PC-9 (cell line): ENCODE results near the gene SEMA5A. TPM values are rescaled to one million over a fixed set of nuclear protein-coding genes. Genes with fewer than 3 reads are reported as not detected.

Experiments
- BruUV-seq: library from RNA; stranded (reverse); fragments of 400-500 nt; replicated peaks from 2 replicates; lab custom pipeline; 2021; lab: Mats Ljungman, UMichigan
- CTCF ChIA-PET: fragments of 300-600 bp; sonication (Branson Sonifier 250); formaldehyde crosslinking; loops from one replicate; lab custom pipeline; 2022; ENCODE audit warnings: antibody characterized with exemption; lab: Charles Lee
- POLR2A ChIA-PET: fragments of 300-600 bp; sonication (Branson Sonifier 250); formaldehyde crosslinking; loops from one replicate; lab custom pipeline; 2022; ENCODE audit warnings: antibody characterized with exemption; ENCODE audit not compliant: unreplicated experiment; lab: Charles Lee
- DNase-seq, 2 experiments: peaks; one replicate each; pipeline versions ENCODE4 v3.0.0 to v3.0.0-alpha.2; 2015 to 2022; ENCODE audit warnings: mixed read lengths in 1 of 2
- H2AFZ ChIP-seq: fragments of 200-600 bp; sonication (generic); 2 replicates; pipeline ENCODE4 v1.8.1; 2017; ENCODE audit warnings: antibody characterized with exemption
- H3F3A ChIP-seq: fragments of 200-600 bp; sonication (generic); 2 replicates; pipeline ENCODE4 v1.8.1; 2017; ENCODE audit warnings: antibody characterized with exemption, mild to moderate bottlenecking, low read depth; ENCODE audit not compliant: insufficient read depth
- H3K27ac ChIP-seq: fragments of 200-600 bp; sonication (generic); 2 replicates; pipeline ENCODE4 v1.6.1; 2016; ENCODE audit warnings: mixed run types
- H3K27me3 ChIP-seq: fragments of 200-600 bp; sonication (generic); 2 replicates; pipeline ENCODE4 v1.6.1; 2016; ENCODE audit warnings: low read depth, mixed run types; ENCODE audit not compliant: insufficient read depth
- H3K36me3 ChIP-seq: fragments of 200-600 bp; sonication (generic); 2 replicates; pipeline ENCODE4 v1.6.1; 2016; ENCODE audit warnings: low read depth, mixed run types
- H3K4me1 ChIP-seq: fragments of 200-600 bp; sonication (generic); replicated peaks from 2 replicates; pipeline ENCODE4 v1.6.1; 2016; ENCODE audit warnings: mixed run types; ENCODE audit not compliant: insufficient read depth
- H3K4me2 ChIP-seq: fragments of 200-600 bp; sonication (generic); 2 replicates; pipeline ENCODE4 v1.6.1; 2017; ENCODE audit warnings: mixed run types
- H3K4me3 ChIP-seq: fragments of 200-600 bp; sonication (generic); 2 replicates; pipeline ENCODE4 v1.6.1; 2016; ENCODE audit warnings: mixed run types
- H3K79me2 ChIP-seq: fragments of 200-600 bp; sonication (generic); 2 replicates; pipeline ENCODE4 v1.6.1; 2017; ENCODE audit warnings: low read depth, mixed run types
- H3K9me2 ChIP-seq: fragments of 200-600 bp; sonication (generic); 2 replicates; pipeline ENCODE4 v1.8.1; 2017; ENCODE audit warnings: mild to moderate bottlenecking; ENCODE audit not compliant: insufficient read depth
- H3K9me3 ChIP-seq: fragments of 200-600 bp; sonication (generic); 2 replicates; pipeline ENCODE4 v1.8.1; 2016; ENCODE audit warnings: low read depth; ENCODE audit not compliant: insufficient read depth
- H4K20me1 ChIP-seq: fragments of 200-600 bp; sonication (generic); 2 replicates; pipeline ENCODE4 v1.8.1; 2017; ENCODE audit not compliant: insufficient read depth
- EZH2 ChIP-seq: fragments of 200-600 bp; sonication (generic); IDR thresholded peaks from 2 replicates; pipeline ENCODE4 v1.8.0; 2017; ENCODE audit warnings: antibody characterized with exemption, low read depth
- intact Hi-C: fragments of 100-400 bp; cut with micrococcal nuclease; formaldehyde crosslinking; loops from one replicate; pipeline ENCODE4 v1.10.0; 2022; ENCODE audit not compliant: unreplicated experiment
- total RNA-seq: library from RNA; stranded (reverse); gene quantifications from 2 replicates; pipeline ENCODE4 v1.2.3, GENCODE V29; 2021
- TF ChIP-seq, protein P1 (sequence below): fragments of 200-600 bp; sonication (generic); conservative IDR thresholded peaks from 2 replicates; pipeline ENCODE4 v1.6.1; 2017; ENCODE audit warnings: mixed run types, antibody characterized with exemption, mild to moderate bottlenecking, moderate library complexity

Gene SEMA5A
- total RNA-seq, 1 experiment from 2014 or later: not detected

GRCh38 chr5:9454012-9454481 is 91.8 kb downstream of the SEMA5A start:
- H3K79me2 ChIP-seq: no peaks in the 10 kb centered on the region
- BruUV-seq: no TSS peak
- no peak overlapping the region for H2AFZ ChIP-seq
- 0 out of 2 replicates have a peak, but pooled peaks cover 8% of the 10 kb centered on the region for H3K4me1 ChIP-seq
- ChIA-PET POLR2A (no interaction called here), CTCF (no interaction called here)
- 0 out of 2 replicates have a peak, but pooled peaks cover 6% of the 10 kb centered on the region for H3K9me3 ChIP-seq
- H3K9me2 ChIP-seq: no peaks in the 10 kb centered on the region
- H3K27ac ChIP-seq: no peak overlapping the region
- no peak for TF ChIP-seq EZH2
- TF ChIP-seq, protein P1, sequence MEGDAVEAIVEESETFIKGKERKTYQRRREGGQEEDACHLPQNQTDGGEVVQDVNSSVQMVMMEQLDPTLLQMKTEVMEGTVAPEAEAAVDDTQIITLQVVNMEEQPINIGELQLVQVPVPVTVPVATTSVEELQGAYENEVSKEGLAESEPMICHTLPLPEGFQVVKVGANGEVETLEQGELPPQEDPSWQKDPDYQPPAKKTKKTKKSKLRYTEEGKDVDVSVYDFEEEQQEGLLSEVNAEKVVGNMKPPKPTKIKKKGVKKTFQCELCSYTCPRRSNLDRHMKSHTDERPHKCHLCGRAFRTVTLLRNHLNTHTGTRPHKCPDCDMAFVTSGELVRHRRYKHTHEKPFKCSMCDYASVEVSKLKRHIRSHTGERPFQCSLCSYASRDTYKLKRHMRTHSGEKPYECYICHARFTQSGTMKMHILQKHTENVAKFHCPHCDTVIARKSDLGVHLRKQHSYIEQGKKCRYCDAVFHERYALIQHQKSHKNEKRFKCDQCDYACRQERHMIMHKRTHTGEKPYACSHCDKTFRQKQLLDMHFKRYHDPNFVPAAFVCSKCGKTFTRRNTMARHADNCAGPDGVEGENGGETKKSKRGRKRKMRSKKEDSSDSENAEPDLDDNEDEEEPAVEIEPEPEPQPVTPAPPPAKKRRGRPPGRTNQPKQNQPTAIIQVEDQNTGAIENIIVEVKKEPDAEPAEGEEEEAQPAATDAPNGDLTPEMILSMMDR: no peak
- no peak for DNase-seq
- H3K36me3 ChIP-seq: no peaks in the 10 kb centered on the region
- no peak overlapping the region for H3K4me3 ChIP-seq
- no peaks in the 10 kb centered on the region for H3F3A ChIP-seq
- no peaks in the 10 kb centered on the region for H3K27me3 ChIP-seq
- no peaks in the 10 kb centered on the region for H4K20me1 ChIP-seq
- no peak overlapping the region for H3K4me2 ChIP-seq
- intact Hi-C loops: no loop called here

- H3K27me3 ChIP-seq: no peaks in the 10 kb centered on the region
- no peak overlapping the region for H3K4me2 ChIP-seq
- no peaks in the 10 kb centered on the region for H3K79me2 ChIP-seq
- no peaks in the 10 kb centered on the region for H3F3A ChIP-seq
- no peaks in the 10 kb centered on the region for H3K36me3 ChIP-seq
- ChIA-PET POLR2A (no interaction called here), CTCF (no interaction called here)
- no peak overlapping the region for H3K27ac ChIP-seq
- no peak overlapping the region for H3K4me3 ChIP-seq
- no peaks in the 10 kb centered on the region for H4K20me1 ChIP-seq
- H3K4me1 ChIP-seq: 0 out of 2 replicates have a peak, but pooled peaks cover 8% of the 10 kb centered on the region
- intact Hi-C loops: no loop called here
- H2AFZ ChIP-seq: no peak overlapping the region
- no peak for DNase-seq
- H3K9me3 ChIP-seq: 0 out of 2 replicates have a peak, but pooled peaks cover 5% of the 10 kb centered on the region
- BruUV-seq: no TSS peak
- no peaks in the 10 kb centered on the region for H3K9me2 ChIP-seq
- TF ChIP-seq, protein P1: no peak
- TF ChIP-seq EZH2: no peak
Observed at GRCh38 chr5:9453480-9454011, 92.3 kb downstream of the SEMA5A start.

GRCh38 chr5:9452181-9452580 is 93.7 kb downstream of the SEMA5A start:
- Histone ChIP-seq H3K4me3 (no peak overlapping the region), H3K27me3 (no peaks in the 10 kb centered on the region), H2AFZ (no peak overlapping the region), H3F3A (no peaks in the 10 kb centered on the region), H3K9me3 (no peaks in the 10 kb centered on the region), H3K27ac (no peak overlapping the region), H4K20me1 (no peaks in the 10 kb centered on the region), H3K4me2 (no peak overlapping the region), H3K4me1 (0 out of 2 replicates have a peak, but pooled peaks cover 8% of the 10 kb centered on the region), H3K79me2 (no peaks in the 10 kb centered on the region), H3K9me2 (no peaks in the 10 kb centered on the region), H3K36me3 (no peaks in the 10 kb centered on the region)
- ChIA-PET POLR2A (no interaction called here), CTCF (no interaction called here)
- intact Hi-C loops: no loop called here
- no peak for DNase-seq
- TF ChIP-seq, protein P1: no peak
- no peak for TF ChIP-seq EZH2
- no TSS peak for BruUV-seq
